H1 (cell line): ENCODE results near the gene NEFH. TPM values are rescaled to one million over a fixed set of nuclear protein-coding genes. Genes with fewer than 3 reads are reported as not detected.

Source experiments
- CTCF ChIA-PET: fragments of 300-600 bp; sonication (Branson Sonifier 250); formaldehyde crosslinking; loops from one replicate; lab custom pipeline; 2021; ENCODE audit not compliant: partially characterized antibody; lab: Charles Lee
- POLR2A ChIA-PET: fragments of 300-600 bp; sonication (Branson Sonifier 250); formaldehyde crosslinking; loops from one replicate; lab custom pipeline; 2021; ENCODE audit warnings: inconsistent platforms; ENCODE audit not compliant: partially characterized antibody; lab: Charles Lee
- DNase-seq, 2 experiments: peaks; one replicate each; pipeline versions ENCODE4 v3.0.0 to v3.0.0-alpha.2; 2010 to 2022; ENCODE audit warnings: low spot score in 2 of 2, low read depth in 1 of 2, mixed read lengths in 1 of 2
- FAIRE-seq: peaks from 2 replicates; lab custom pipeline; 2011; peaks lifted over from hg19 to GRCh38; lab: Jason Lieb, UNC
- H2AFZ ChIP-seq: 2 replicates; pipeline ENCODE4 v1.8.1; 2012; ENCODE audit warnings: low read length, inconsistent platforms
- H2AK5ac ChIP-seq: 2 replicates; pipeline ENCODE4 v1.6.1; 2013; ENCODE audit warnings: low read depth, low read length
- H2BK120ac ChIP-seq: replicated peaks from 2 replicates; pipeline ENCODE3; 2013; ENCODE audit warnings: low read depth, low read length, inconsistent platforms
- H2BK12ac ChIP-seq: 2 replicates; pipeline ENCODE4 v1.6.1; 2013; ENCODE audit warnings: low read depth, low read length
- H2BK15ac ChIP-seq: 2 replicates; pipeline ENCODE4 v1.6.1; 2013; ENCODE audit warnings: low read length
- H2BK20ac ChIP-seq: 2 replicates; pipeline ENCODE4 v1.6.1; 2013; ENCODE audit warnings: low read length
- H2BK5ac ChIP-seq: 2 replicates; pipeline ENCODE4 v1.6.1; 2013; ENCODE audit warnings: low read depth, low read length
- H3K14ac ChIP-seq: 2 replicates; pipeline ENCODE4 v1.6.1; 2013; ENCODE audit warnings: inconsistent platforms; ENCODE audit not compliant: insufficient read length
- H3K18ac ChIP-seq: 2 replicates; pipeline ENCODE4 v1.6.1; 2013; ENCODE audit warnings: low read length; ENCODE audit errors: extremely low read depth
- H3K23ac ChIP-seq: 2 replicates; pipeline ENCODE4 v1.6.1; 2013; ENCODE audit warnings: inconsistent platforms; ENCODE audit not compliant: insufficient read length
- H3K23me2 ChIP-seq: 2 replicates; pipeline ENCODE4 v1.6.1; 2013; ENCODE audit warnings: low read depth, low read length
- H3K27ac ChIP-seq: 2 replicates; pipeline ENCODE4 v1.6.1; 2011; ENCODE audit warnings: low read depth, low read length, inconsistent platforms
- H3K27me3 ChIP-seq, 4 experiments: replicated peaks in 1 of 4; 1 replicate in 1 of 4; 2 replicates in 3 of 4; pipeline versions ENCODE4 v1.6.1 to v1.8.1; 2011 to 2013; ENCODE audit warnings: low read length in 3 of 4, mild to moderate bottlenecking in 3 of 4, inconsistent platforms in 2 of 4, mixed read lengths in 2 of 4, moderate library complexity in 1 of 4; ENCODE audit not compliant: control insufficient read depth in 3 of 4, insufficient read depth in 3 of 4; ENCODE audit errors: extremely low read depth in 1 of 4
- H3K36me3 ChIP-seq, 4 experiments: 2 replicates each; pipeline versions ENCODE4 v1.6.1 to v1.8.1; 2011 to 2013; ENCODE audit warnings: mild to moderate bottlenecking in 4 of 4, low read length in 3 of 4, moderate library complexity in 2 of 4, control low read depth in 1 of 4, inconsistent platforms in 1 of 4; ENCODE audit not compliant: insufficient read depth in 4 of 4, control insufficient read depth in 2 of 4
- H3K4ac ChIP-seq: replicated peaks from 2 replicates; pipeline ENCODE3; 2013; ENCODE audit warnings: low read length, low read depth, mixed read lengths, inconsistent platforms; ENCODE audit not compliant: insufficient read length
- H3K4me1 ChIP-seq, 4 experiments: replicated peaks in 1 of 4; 1 replicate in 1 of 4; 2 replicates in 3 of 4; pipeline versions ENCODE4 v1.6.1 to v1.8.1; 2011 to 2013; ENCODE audit warnings: low read length in 3 of 4, inconsistent platforms in 2 of 4, mixed read lengths in 1 of 4; ENCODE audit not compliant: insufficient read depth in 4 of 4, control insufficient read depth in 3 of 4
- H3K4me2 ChIP-seq, 2 experiments: 2 replicates each; pipeline versions ENCODE4 v1.6.1 to v1.8.1; 2011 to 2013; ENCODE audit warnings: low read depth in 2 of 2, low read length in 2 of 2, control low read depth in 1 of 2, inconsistent platforms in 1 of 2, mild to moderate bottlenecking in 1 of 2; ENCODE audit not compliant: insufficient read depth in 1 of 2
- H3K4me3 ChIP-seq, 4 experiments: fragments of 200-600, 300-600 bp in 1 of 4; sonication (generic), shearing (Covaris generic), sonication (Bioruptor Twin) in 1 of 4; 2 replicates each; pipeline versions ENCODE4 v1.5.1 to v1.8.1; 2011 to 2016; ENCODE audit warnings: low read length in 4 of 4, low read depth in 3 of 4, control low read depth in 2 of 4, inconsistent platforms in 2 of 4, mild to moderate bottlenecking in 2 of 4, mixed read lengths in 1 of 4, moderate library complexity in 1 of 4; ENCODE audit not compliant: insufficient read depth in 2 of 4; ENCODE audit errors: extremely low read depth in 1 of 4
- H3K56ac ChIP-seq: replicated peaks from 2 replicates; pipeline ENCODE3; 2013; ENCODE audit warnings: low read depth, mild to moderate bottlenecking, mixed read lengths, low read length, inconsistent platforms; ENCODE audit not compliant: insufficient read length
- H3K79me1 ChIP-seq: 2 replicates; pipeline ENCODE4 v1.6.1; 2013; ENCODE audit warnings: low read depth, low read length, control low read depth
- H3K79me2 ChIP-seq, 2 experiments: 2 replicates each; pipeline versions ENCODE4 v1.6.1 to v1.8.1; 2012 to 2013; ENCODE audit warnings: low read length in 2 of 2, mild to moderate bottlenecking in 2 of 2, inconsistent platforms in 1 of 2; ENCODE audit not compliant: insufficient read depth in 2 of 2, control insufficient read depth in 1 of 2
- H3K9ac ChIP-seq, 4 experiments: replicated peaks in 1 of 4; 1 replicate in 1 of 4; 2 replicates in 3 of 4; pipeline versions ENCODE4 v1.6.1 to v1.8.1; 2011 to 2013; ENCODE audit warnings: low read depth in 3 of 4, low read length in 3 of 4, control low read depth in 2 of 4, mild to moderate bottlenecking in 2 of 4, moderate library complexity in 2 of 4, inconsistent platforms in 1 of 4; ENCODE audit errors: extremely low read depth in 1 of 4
- H3K9me3 ChIP-seq, 2 experiments: 2 replicates each; pipeline versions ENCODE4 v1.6.1 to v1.8.1; 2012 to 2013; ENCODE audit warnings: mild to moderate bottlenecking in 2 of 2, moderate library complexity in 2 of 2, control low read depth in 1 of 2, inconsistent platforms in 1 of 2, low read depth in 1 of 2, low read length in 1 of 2, mixed read lengths in 1 of 2; ENCODE audit not compliant: insufficient read depth in 2 of 2
- H4K20me1 ChIP-seq, 2 experiments: replicated peaks in 1 of 2; 2 replicates each; pipeline versions ENCODE3 to v1.8.1; 2011 to 2013; ENCODE audit warnings: inconsistent platforms in 2 of 2, low read length in 2 of 2, mild to moderate bottlenecking in 1 of 2; ENCODE audit not compliant: insufficient read depth in 2 of 2, control insufficient read depth in 1 of 2
- H4K5ac ChIP-seq: 2 replicates; pipeline ENCODE4 v1.6.1; 2013; ENCODE audit warnings: low read length, low read depth, mixed read lengths, inconsistent platforms; ENCODE audit not compliant: insufficient read length
- H4K8ac ChIP-seq: 2 replicates; pipeline ENCODE4 v1.8.0; 2013; ENCODE audit warnings: mild to moderate bottlenecking, moderate library complexity, low read length, inconsistent platforms; ENCODE audit not compliant: insufficient read depth; ENCODE audit errors: extremely low read depth
- H4K91ac ChIP-seq: replicated peaks from 2 replicates; pipeline ENCODE3; 2013; ENCODE audit warnings: low read length, mixed read lengths, inconsistent platforms; ENCODE audit not compliant: insufficient read length
- NANOG ChIP-seq: IDR thresholded peaks from 2 replicates; pipeline ENCODE4 v1.6.1; 2011; ENCODE audit warnings: low read length, low read depth, mild to moderate bottlenecking, inconsistent platforms; ENCODE audit not compliant: insufficient read depth, poor library complexity, severe bottlenecking
- SIX5 ChIP-seq: IDR thresholded peaks from 2 replicates; pipeline ENCODE4 v1.6.1; 2011; ENCODE audit warnings: mild to moderate bottlenecking, low read depth, low read length
- SP1 ChIP-seq: IDR thresholded peaks from 2 replicates; pipeline ENCODE4 v1.6.1; 2011; ENCODE audit warnings: low read depth, low read length
- TAF1 ChIP-seq: IDR thresholded peaks from 2 replicates; pipeline ENCODE4 v1.6.1; 2011; ENCODE audit warnings: mild to moderate bottlenecking, low read depth, low read length
- YY1 ChIP-seq: IDR thresholded peaks from 2 replicates; pipeline ENCODE4 v1.6.1; 2011; ENCODE audit warnings: low read depth, mild to moderate bottlenecking, low read length
- WGBS, 2 experiments: shearing (Covaris generic) in 1 of 2; methylation state at CpG; one replicate each; pipeline versions ENCODE4 v1.1.6 to v1.1.7; 2013 to 2015; ENCODE audit warnings: low lambda C conversion rate in 2 of 2, mixed read lengths in 2 of 2, inconsistent platforms in 1 of 2, low coverage in 1 of 2, missing lambda C conversion rate in 1 of 2; ENCODE audit not compliant: insufficient replicate concordance in 2 of 2, insufficient coverage in 1 of 2, insufficient read length in 1 of 2; ENCODE audit errors: extremely low coverage in 1 of 2, missing lambda C conversion rate in 1 of 2; 5-methylcytosine and 5-hydroxymethylcytosine counted together
- polyA plus RNA-seq, 7 experiments: library from polyadenylated mRNA; depleted of rRNA in 3 of 7; stranded (reverse) in 5 of 7; unstranded in 2 of 7; fragments of >200 nt in 5 of 7; fragments of 200-250 nt in 2 of 7; gene quantifications; 1 replicate in 5 of 7; 2 replicates in 1 of 7; 4 replicates in 1 of 7; pipeline versions ENCODE4 v1.2.1 to v1.2.3, GENCODE V29; 2011 to 2013; ENCODE audit warnings: missing spikeins in 2 of 7, mixed read lengths in 2 of 7
- total RNA-seq: library from RNA; stranded (reverse); fragmentation: NEBNext Ultra II Directional; extraction: Animal tissue kit (Norgen Biotek cat#: 25700); gene quantifications from 2 replicates; pipeline ENCODE4 v1.2.1, GENCODE V29; 2021

Gene NEFH
- total and polyA plus RNA-seq, 2 of the 8 experiments (the other 6 are each of a cell fraction or from before 2014, with no cell fraction given) = 0.57 to 2.3 TPM

- ChIA-PET CTCF (interaction anchor here (0.6 to 7.0 kb wide), 4 partner anchors 13 to 649 kb away, joined by 3 to 39 read pairs (median 5); no protein-coding TSS in a partner anchor), POLR2A (interaction anchor here (0.7 to 1.1 kb wide), 3 partner anchors 22 to 122 kb away, joined by 3 read pairs; partner anchors contain the start of gene NEFH)
- Histone ChIP-seq H3K9me3 (no peaks in the 10 kb centered on the region), H3K9ac (no peak overlapping the region), H3K36me3 (no peaks in the 10 kb centered on the region), H2AK5ac (no peak overlapping the region), H2BK20ac (no peak overlapping the region), H2BK12ac (no peak overlapping the region), H3K56ac (no peak overlapping the region), H2BK120ac (no peak overlapping the region), H3K23me2 (no peaks in the 10 kb centered on the region), H3K27me3 (no peaks in the 10 kb centered on the region), H3K4me1 (no peaks in the 10 kb centered on the region; a peak in 2 of 7 replicates), H4K8ac (no peak overlapping the region), H4K5ac (no peak overlapping the region), H3K4me3 (no peak overlapping the region), H3K23ac (no peak overlapping the region), H4K91ac (no peak overlapping the region), H3K79me2 (no peaks in the 10 kb centered on the region), H3K4ac (no peak overlapping the region), H2BK5ac (no peak overlapping the region), H3K79me1 (no peaks in the 10 kb centered on the region), H2AFZ (peak overlapping the region; percentile 76; the same call in 1 of the 2 replicates), H3K18ac (no peak overlapping the region), H3K14ac (no peak overlapping the region), H3K4me2 (no peak overlapping the region), H4K20me1 (no peaks in the 10 kb centered on the region), H2BK15ac (no peak overlapping the region), H3K27ac (no peak overlapping the region)
- WGBS, 2 experiments = 11% methylated on average over 4 of the region's 4 CpGs; no CpG with 5 or more reads in 1 of the 2 experiments
- DNase-seq (peak in 1 of 2 experiments; percentile 70), FAIRE-seq (peak; percentile 87)
- TF ChIP-seq NANOG (no peak), TAF1 (0 out of 2 replicates have a peak, but pooled peaks have one; percentile 36), SIX5 (peak; percentile 74), YY1 (peak; percentile 18; the same call in 1 of the 2 replicates), SP1 (0 out of 2 replicates have a peak, but pooled peaks have one; percentile 20)
Measured at GRCh38 chr22:29457730-29458129, 22.3 kb upstream of the NEFH start.
